ENCODE measurements around the gene RASSF4.

GRCh38 chr10:44961230-44961571 is 1.6 kb downstream of the RASSF4 start:
- no peak for TF ChIP-seq GATA2 (IDR thresholded peaks at IDR 0.05; ENCODE audit: low read depth, low read length)
- no peak for TF ChIP-seq GATA3 (IDR thresholded peaks at IDR 0.05; ENCODE audit: low read depth, low read length)

All from SH-SY5Y (cell line).